ENCODE data around the gene ARMH2. TPM values are rescaled to one million over a fixed set of nuclear protein-coding genes. Genes with fewer than 3 reads are reported as not detected.

Gene ARMH2
- total and polyA plus RNA-seq, 9 donors: not detected

- intact Hi-C loops (cut with DNase I): no loop called here
- 82 to 84% (median 83%) methylated on average over 2 of the region's 2 CpGs for WGBS, 3 donors
- Histone ChIP-seq H3K27me3 (no peaks in the 10 kb centered on the region), H3K4me3 (no peak overlapping the region), H3K27ac (no peak overlapping the region), H3K9me3 (no peaks in the 10 kb centered on the region), H3K4me1 (ENCODE audit: insufficient read depth) (no peaks in the 10 kb centered on the region), H3K36me3 (no peaks in the 10 kb centered on the region)
- no peak for TF ChIP-seq EP300 (IDR thresholded peaks at IDR 0.05)
- DNase-seq: no peak
These were observed 24.5 kb upstream of the ARMH2 start for GRCh38 chr6:24823185-24823584.

- Histone ChIP-seq H3K27ac (no peak overlapping the region), H3K36me3 (no peaks in the 10 kb centered on the region), H3K9me3 (no peaks in the 10 kb centered on the region), H3K4me1 (ENCODE audit: insufficient read depth) (no peaks in the 10 kb centered on the region), H3K4me3 (no peak overlapping the region), H3K27me3 (no peaks in the 10 kb centered on the region)
- TF ChIP-seq POLR2A (IDR thresholded peaks at IDR 0.05) (no peak), EP300 (IDR thresholded peaks at IDR 0.05) (no peak), CTCF (IDR thresholded peaks at IDR 0.05) (no peak)
- DNase-seq: no peak
- 96 to 97% (median 97%) methylated on average over 6 of the region's 6 CpGs for WGBS, 3 donors
- intact Hi-C loops (cut with DNase I): no loop called here
These were observed 24.0 kb upstream of the ARMH2 start for GRCh38 chr6:24822696-24823095.

- WGBS, 3 donors: 78 to 93% (median 86%) methylated on average over 3 of the region's 3 CpGs
- Histone ChIP-seq H3K4me3 (no peak overlapping the region), H3K27ac (no peak overlapping the region), H3K27me3 (no peaks in the 10 kb centered on the region), H3K4me1 (ENCODE audit: insufficient read depth) (no peaks in the 10 kb centered on the region), H3K9me3 (no peaks in the 10 kb centered on the region), H3K36me3 (no peaks in the 10 kb centered on the region)
- intact Hi-C loops (cut with DNase I): no loop called here
- TF ChIP-seq CTCF (IDR thresholded peaks at IDR 0.05) (no peak), POLR2A (IDR thresholded peaks at IDR 0.05) (no peak), EP300 (IDR thresholded peaks at IDR 0.05) (no peak)
- no peak for DNase-seq
These were observed 23.2 kb upstream of the ARMH2 start for GRCh38 chr6:24821860-24822444.

- Histone ChIP-seq H3K27me3 (no peaks in the 10 kb centered on the region), H3K36me3 (no peaks in the 10 kb centered on the region), H3K9me3 (no peaks in the 10 kb centered on the region), H3K4me1 (ENCODE audit: insufficient read depth) (no peaks in the 10 kb centered on the region), H3K27ac (no peak overlapping the region), H3K4me3 (no peak overlapping the region)
- intact Hi-C loops (cut with DNase I): no loop called here
- 88 to 94% (median 89%) methylated on average over 2 of the region's 2 CpGs for WGBS, 3 donors
- DNase-seq: no peak
- no peak for TF ChIP-seq POLR2A (IDR thresholded peaks at IDR 0.05)
These were observed 19.6 kb upstream of the ARMH2 start for GRCh38 chr6:24818346-24818745.

GRCh38 chr6:24809728-24810127 is 11.0 kb upstream of the ARMH2 start:
- no peaks in the 10 kb centered on the region for H3K9me3 ChIP-seq
- 82 to 89% (median 86%) methylated on average over 3 of the region's 3 CpGs for WGBS, 3 donors
- no peak overlapping the region for H3K27ac ChIP-seq
- no peaks in the 10 kb centered on the region for H3K4me1 ChIP-seq (ENCODE audit: insufficient read depth)
- intact Hi-C loops (cut with DNase I): no loop called here
- H3K36me3 ChIP-seq: no peaks in the 10 kb centered on the region
- no peaks in the 10 kb centered on the region for H3K27me3 ChIP-seq
- no peak for DNase-seq
- TF ChIP-seq CTCF (IDR thresholded peaks at IDR 0.05) (no peak), POLR2A (IDR thresholded peaks at IDR 0.05) (no peak), EP300 (IDR thresholded peaks at IDR 0.05) (no peak)
- H3K4me3 ChIP-seq: no peak overlapping the region
